B cell (primary cell): ENCODE results near the gene EML5. TPM values are rescaled to one million over a fixed set of nuclear protein-coding genes. Genes with fewer than 3 reads are reported as not detected.

Experiments
- ATAC-seq: fragments of 200-7000 bp; cut with Tn5 transposase; one replicate; pipeline ENCODE4 v1.10.0; 2021; ENCODE audit warnings: low read depth, mild to moderate bottlenecking, moderate number of reproducible peaks, moderate library complexity
- CTCF ChIA-PET: fragments of 350-600 bp; sonication (Branson Sonifier 250); formaldehyde crosslinking; loops from one replicate; lab custom pipeline; 2021; ENCODE audit warnings: antibody characterized with exemption, inconsistent platforms; lab: Charles Lee
- POLR2A ChIA-PET: fragments of 350-600 bp; sonication (Branson Sonifier 250); formaldehyde crosslinking; loops from one replicate; lab custom pipeline; 2021; ENCODE audit warnings: antibody characterized with exemption; lab: Charles Lee
- DNase-seq: peaks from one replicate; pipeline ENCODE4 v3.0.0; 2013
- H2AFZ ChIP-seq: 2 replicates; pipeline ENCODE4 v1.6.1; 2012; ENCODE audit warnings: mild to moderate bottlenecking, low read depth, low read length; ENCODE audit not compliant: insufficient read depth, poor library complexity, severe bottlenecking
- H3K27ac ChIP-seq, 2 donors: 1 replicate in 1 of 2; 2 replicates in 1 of 2; pipeline ENCODE4 v1.5.1; 2012 to 2013; ENCODE audit warnings: low read length in 2 of 2, mild to moderate bottlenecking in 2 of 2, moderate library complexity in 1 of 2
- H3K27me3 ChIP-seq, 4 experiments: fragments of 200-600 bp in 1 of 4; sonication (generic) in 1 of 4; replicated peaks in 1 of 4; 1 replicate in 2 of 4; 2 replicates in 2 of 4; pipeline versions ENCODE4 v1.6.1 to v1.7.0; 2013 to 2016; ENCODE audit warnings: low read length in 3 of 4, mild to moderate bottlenecking in 2 of 4, mixed read lengths in 1 of 4, moderate library complexity in 1 of 4; ENCODE audit not compliant: insufficient read depth in 4 of 4, control insufficient read depth in 3 of 4; ENCODE audit errors: control extremely low read depth in 1 of 4
- H3K36me3 ChIP-seq, 2 experiments: replicated peaks in 1 of 2; 1 replicate in 1 of 2; 2 replicates in 1 of 2; pipeline versions ENCODE4 v1.6.1 to v1.7.1; 2013; ENCODE audit warnings: low read length in 1 of 2; ENCODE audit not compliant: insufficient read depth in 2 of 2, control insufficient read depth in 1 of 2; ENCODE audit errors: control extremely low read depth in 1 of 2, extremely low read depth in 1 of 2
- H3K4me1 ChIP-seq, 2 donors: fragments of 200-600 bp in 1 of 2; sonication (generic) in 1 of 2; 1 replicate in 1 of 2; 2 replicates in 1 of 2; pipeline versions ENCODE4 v1.5.1 to v1.6.1; 2013 to 2017; ENCODE audit warnings: low read length in 2 of 2; ENCODE audit not compliant: control insufficient read depth in 2 of 2, insufficient read depth in 2 of 2
- H3K4me2 ChIP-seq: replicated peaks from 2 replicates; pipeline ENCODE3; 2012; ENCODE audit warnings: mild to moderate bottlenecking, low read depth, low read length; ENCODE audit not compliant: poor library complexity, severe bottlenecking
- H3K4me3 ChIP-seq, 5 experiments: fragments of 200-600 bp in 1 of 5; sonication (generic) in 1 of 5; 1 replicate in 3 of 5; 2 replicates in 2 of 5; pipeline versions ENCODE4 v1.5.1 to v1.7.0; 2011 to 2016; ENCODE audit warnings: low read length in 4 of 5, mild to moderate bottlenecking in 4 of 5, low read depth in 2 of 5, control low read depth in 1 of 5, moderate library complexity in 1 of 5; ENCODE audit not compliant: insufficient read depth in 1 of 5; ENCODE audit errors: control extremely low read depth in 1 of 5, extremely low read depth in 1 of 5
- H3K79me2 ChIP-seq: fragments of 200-600 bp; sonication (generic); one replicate; pipeline ENCODE4 v1.6.0; 2016; ENCODE audit warnings: low read length; ENCODE audit not compliant: control insufficient read depth, insufficient read depth
- H3K9ac ChIP-seq: fragments of 200-600 bp; sonication (generic); 2 replicates; pipeline ENCODE4 v1.6.1; 2017; ENCODE audit warnings: mild to moderate bottlenecking, low read length, moderate library complexity
- H3K9me3 ChIP-seq, 3 donors: one replicate each; pipeline versions ENCODE4 v1.6.1 to v1.7.1; 2013; ENCODE audit warnings: low read length in 2 of 3; ENCODE audit not compliant: control insufficient read depth in 2 of 3, insufficient read depth in 1 of 3; ENCODE audit errors: control extremely low read depth in 1 of 3
- H4K20me1 ChIP-seq: 2 replicates; pipeline ENCODE4 v1.6.0; 2012; ENCODE audit warnings: mild to moderate bottlenecking, low read length; ENCODE audit not compliant: insufficient read depth, control insufficient read depth, poor library complexity, severe bottlenecking
- H3K27ac Mint-ChIP-seq: one replicate; pipeline ENCODE4 v1.8.0; 2021; ENCODE audit warnings: mixed read lengths
- H3K27me3 Mint-ChIP-seq: one replicate; pipeline ENCODE4 v1.8.0; 2021; ENCODE audit warnings: mixed read lengths
- H3K4me1 Mint-ChIP-seq: one replicate; pipeline ENCODE4 v1.8.0; 2021; ENCODE audit warnings: mixed read lengths
- H3K4me3 Mint-ChIP-seq: one replicate; pipeline ENCODE4 v1.8.0; 2021; ENCODE audit warnings: mixed read lengths
- H3K9me3 Mint-ChIP-seq: one replicate; pipeline ENCODE4 v1.8.0; 2022; ENCODE audit warnings: mixed read lengths; ENCODE audit not compliant: insufficient read depth
- EZH2 ChIP-seq: IDR thresholded peaks from 2 replicates; pipeline ENCODE4 v1.6.1; 2012; ENCODE audit warnings: borderline replicate concordance, low read depth, mild to moderate bottlenecking, moderate library complexity, low read length; ENCODE audit not compliant: insufficient read depth, poor library complexity, severe bottlenecking
- WGBS: methylation state at CpG from one replicate; pipeline ENCODE4 v1.1.5; 2013; ENCODE audit warnings: missing lambda C conversion rate; ENCODE audit not compliant: insufficient coverage; 5-methylcytosine and 5-hydroxymethylcytosine counted together
- intact Hi-C: fragments of 100-400 bp; cut with micrococcal nuclease; formaldehyde crosslinking; loops from one replicate; pipeline ENCODE4 v1.10.0; 2022
- polyA plus RNA-seq: library from polyadenylated mRNA; depleted of rRNA; stranded (reverse); fragments of >200 nt; gene quantifications from 2 replicates; pipeline ENCODE4 v1.2.3, GENCODE V29; 2012
- total RNA-seq, 2 donors: library from RNA; stranded (reverse); fragments of 120-200 nt in 1 of 2; gene quantifications; 1 replicate in 1 of 2; 2 replicates in 1 of 2; pipeline versions ENCODE4 v1.2.3 to v1.2.4, GENCODE V29; 2013 to 2022
- TF ChIP-seq, protein P1 (sequence below): fragments of 200-600 bp; IDR thresholded peaks from one replicate; pipeline ENCODE4 v1.8.0; 2022; ENCODE audit warnings: antibody characterized with exemption, mild to moderate bottlenecking

The EML5 gene
- total and polyA plus RNA-seq, 2 donors (not counting 1 experiment from before 2014, with no cell fraction given), result 1.7 to 6.9 TPM

DNA sequence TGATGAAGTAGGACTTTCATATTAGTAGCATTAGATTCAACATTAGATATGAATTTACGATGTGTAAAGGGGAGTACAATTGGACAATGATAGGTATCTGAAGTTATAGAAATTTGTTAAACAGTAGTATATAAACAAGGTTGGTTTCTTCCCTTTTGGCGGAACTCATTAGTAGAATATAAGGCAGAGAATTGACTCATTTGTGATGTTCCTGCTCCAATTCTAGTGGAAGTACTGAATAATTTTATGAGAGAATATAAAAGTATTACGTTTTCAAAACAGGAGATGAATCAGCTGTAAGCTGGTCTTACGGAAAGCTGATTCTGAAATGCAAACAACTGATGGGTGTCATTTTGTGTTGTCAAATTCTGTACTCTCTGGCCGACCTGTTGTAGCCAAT is 216.5 kb downstream of the EML5 start:
- H3K27ac Mint-ChIP-seq, result no peak overlapping the region
- 100% methylated on average over 4 of the region's 5 CpGs for WGBS

GRCh38 chr14:88572117-88572516 is 220.6 kb downstream of the EML5 start:
- H3K4me1 Mint-ChIP-seq, result no peaks in the 10 kb centered on the region
- no peak for TF ChIP-seq EZH2
- TF ChIP-seq, protein P1, sequence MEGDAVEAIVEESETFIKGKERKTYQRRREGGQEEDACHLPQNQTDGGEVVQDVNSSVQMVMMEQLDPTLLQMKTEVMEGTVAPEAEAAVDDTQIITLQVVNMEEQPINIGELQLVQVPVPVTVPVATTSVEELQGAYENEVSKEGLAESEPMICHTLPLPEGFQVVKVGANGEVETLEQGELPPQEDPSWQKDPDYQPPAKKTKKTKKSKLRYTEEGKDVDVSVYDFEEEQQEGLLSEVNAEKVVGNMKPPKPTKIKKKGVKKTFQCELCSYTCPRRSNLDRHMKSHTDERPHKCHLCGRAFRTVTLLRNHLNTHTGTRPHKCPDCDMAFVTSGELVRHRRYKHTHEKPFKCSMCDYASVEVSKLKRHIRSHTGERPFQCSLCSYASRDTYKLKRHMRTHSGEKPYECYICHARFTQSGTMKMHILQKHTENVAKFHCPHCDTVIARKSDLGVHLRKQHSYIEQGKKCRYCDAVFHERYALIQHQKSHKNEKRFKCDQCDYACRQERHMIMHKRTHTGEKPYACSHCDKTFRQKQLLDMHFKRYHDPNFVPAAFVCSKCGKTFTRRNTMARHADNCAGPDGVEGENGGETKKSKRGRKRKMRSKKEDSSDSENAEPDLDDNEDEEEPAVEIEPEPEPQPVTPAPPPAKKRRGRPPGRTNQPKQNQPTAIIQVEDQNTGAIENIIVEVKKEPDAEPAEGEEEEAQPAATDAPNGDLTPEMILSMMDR, result no peak
- H3K36me3 ChIP-seq, result peaks cover 17 to 73% of the 10 kb centered on the region in 2 experiments
- H3K27ac Mint-ChIP-seq, result no peak overlapping the region
- ChIA-PET POLR2A (no interaction called here), CTCF (no interaction called here)
- no peak overlapping the region for H2AFZ ChIP-seq
- no peaks in the 10 kb centered on the region for H3K27me3 Mint-ChIP-seq
- H3K79me2 ChIP-seq, result no peaks in the 10 kb centered on the region
- no peaks in the 10 kb centered on the region for H3K4me1 ChIP-seq
- H3K4me2 ChIP-seq, result no peak overlapping the region
- H3K4me3 ChIP-seq, result no peak overlapping the region
- DNase-seq (no peak), ATAC-seq (no peak)
- 92% methylated on average over 2 of the region's 4 CpGs for WGBS
- H4K20me1 ChIP-seq, result no peaks in the 10 kb centered on the region
- no peaks in the 10 kb centered on the region for H3K27me3 ChIP-seq
- peaks cover 3 to 8% (median 6%) of the 10 kb centered on the region in 3 donors for H3K9me3 ChIP-seq
- intact Hi-C loops, result no loop called here
- H3K4me3 Mint-ChIP-seq, result no peak overlapping the region
- H3K9me3 Mint-ChIP-seq, result no peaks in the 10 kb centered on the region
- H3K9ac ChIP-seq, result no peak overlapping the region
- no peak overlapping the region for H3K27ac ChIP-seq

More for the DNA sequence above, 216.5 kb downstream of the EML5 start:
- intact Hi-C loops, result no loop called here
- no peak for TF ChIP-seq EZH2
- TF ChIP-seq, protein P1, result no peak
- Histone ChIP-seq H4K20me1 (no peaks in the 10 kb centered on the region), H3K27ac (no peak overlapping the region), H2AFZ (no peak overlapping the region), H3K36me3 (peaks cover 8 to 76% of the 10 kb centered on the region in 2 experiments), H3K79me2 (no peaks in the 10 kb centered on the region), H3K4me3 (no peak overlapping the region), H3K27me3 (no peaks in the 10 kb centered on the region), H3K9me3 (no peaks in the 10 kb centered on the region), H3K4me1 (no peaks in the 10 kb centered on the region), H3K9ac (no peak overlapping the region), H3K4me2 (no peak overlapping the region)
- Mint-ChIP-seq H3K4me1 (no peaks in the 10 kb centered on the region), H3K4me3 (no peak overlapping the region), H3K9me3 (no peaks in the 10 kb centered on the region), H3K27me3 (no peaks in the 10 kb centered on the region)
- DNase-seq (no peak), ATAC-seq (no peak)
- ChIA-PET POLR2A (no interaction called here), CTCF (interaction anchor here (0.7 kb wide), 1 partner anchor 631 kb away, joined by 3 read pairs; no protein-coding TSS in a partner anchor)
